Myocyte (in vitro differentiated cells): ENCODE results near the gene CDC40. TPM values are rescaled to one million over a fixed set of nuclear protein-coding genes. Genes with fewer than 3 reads are reported as not detected.

Experiments used
- DNase-seq: peaks from one replicate; pipeline ENCODE4 v3.0.0-alpha.2; 2012; ENCODE audit warnings: low read depth
- polyA plus RNA-seq: library from polyadenylated mRNA; unstranded; fragments of >200 nt; gene quantifications from one replicate; pipeline ENCODE4 v1.2.1, GENCODE V29; 2012; ENCODE audit warnings: missing spikeins
- total RNA-seq: library from RNA; depleted of rRNA; stranded (reverse); fragments of >200 nt; gene quantifications from 2 replicates; pipeline ENCODE4 v1.2.3, GENCODE V29; 2014

Gene CDC40
- 14.6 and 16.3 TPM in 2 replicates for total RNA-seq
- polyA plus RNA-seq, result 7.3 TPM

GRCh38 chr6:110180228-110181008 is at the start of gene CDC40:
CDC40 (plus strand) TSS chr6:110180427; CDS start chr6:110180445, 18 bp downstream.
- DNase-seq, result no peak

- DNase-seq, result no peak
Observed at GRCh38 chr6:110137924-110138887, 42.0 kb upstream of the CDC40 start.

- no peak for DNase-seq
Observed at GRCh38 chr6:110139052-110139451, 41.2 kb upstream of the CDC40 start.

GRCh38 chr6:110140650-110141049 is 39.6 kb upstream of the CDC40 start:
- DNase-seq, result no peak

- DNase-seq, result no peak
Observed at GRCh38 chr6:110147870-110148269, 32.4 kb upstream of the CDC40 start.

- no peak for DNase-seq
Observed at GRCh38 chr6:110158479-110158878, 21.7 kb upstream of the CDC40 start.

- DNase-seq, result no peak
Observed at GRCh38 chr6:110170081-110170480, 10.1 kb upstream of the CDC40 start.

GRCh38 chr6:110173506-110174132 is 6.6 kb upstream of the CDC40 start:
- DNase-seq, result peak; percentile 8

GRCh38 chr6:110178626-110179405 is 1.4 kb upstream of the CDC40 start:
- peak; percentile 69 for DNase-seq

GRCh38 chr6:110179406-110180227 is 610 bp upstream of the CDC40 start, which contains the start of gene WASF1:
WASF1 (minus strand) TSS chr6:110179670; CDS start chr6:110127601, 52,069 bp downstream.
- DNase-seq, result peak; percentile 99

GRCh38 chr6:110181131-110182030 is 1.2 kb downstream of the CDC40 start:
- peak; percentile 3 for DNase-seq

- DNase-seq, result no peak
Observed at GRCh38 chr6:110183292-110183885, 3.2 kb downstream of the CDC40 start.

GRCh38 chr6:110185879-110186278 is 5.7 kb downstream of the CDC40 start:
- no peak for DNase-seq

- DNase-seq, result no peak
Observed at GRCh38 chr6:110188791-110189190, 8.6 kb downstream of the CDC40 start.

GRCh38 chr6:110190726-110191125 is 10.5 kb downstream of the CDC40 start:
- peak; percentile 37 for DNase-seq

- no peak for DNase-seq
Observed at GRCh38 chr6:110191477-110191876, 11.2 kb downstream of the CDC40 start.

GRCh38 chr6:110195639-110196038 is 15.4 kb downstream of the CDC40 start:
- DNase-seq, result no peak

GRCh38 chr6:110196874-110197273 is 16.6 kb downstream of the CDC40 start:
- DNase-seq, result no peak
